HG03039 (cell line): ENCODE measurements around the gene TUBA3E.
A peak's percentile ranks its signal among the peaks of the same experiment; 100 is the strongest.
"Not testable (repeated sequence)": the region's sequence is repeated elsewhere in the genome, so short reads cannot be mapped to it uniquely, and the experiment has no call there.

Experiments used
- ATAC-seq: cut with Tn5 transposase; IDR thresholded peaks from one replicate; pipeline ENCODE4 v1.9.1; 2021; ENCODE audit warnings: mild to moderate bottlenecking, moderate library complexity; ENCODE audit not compliant: unreplicated experiment

Gene TUBA3E

DNA sequence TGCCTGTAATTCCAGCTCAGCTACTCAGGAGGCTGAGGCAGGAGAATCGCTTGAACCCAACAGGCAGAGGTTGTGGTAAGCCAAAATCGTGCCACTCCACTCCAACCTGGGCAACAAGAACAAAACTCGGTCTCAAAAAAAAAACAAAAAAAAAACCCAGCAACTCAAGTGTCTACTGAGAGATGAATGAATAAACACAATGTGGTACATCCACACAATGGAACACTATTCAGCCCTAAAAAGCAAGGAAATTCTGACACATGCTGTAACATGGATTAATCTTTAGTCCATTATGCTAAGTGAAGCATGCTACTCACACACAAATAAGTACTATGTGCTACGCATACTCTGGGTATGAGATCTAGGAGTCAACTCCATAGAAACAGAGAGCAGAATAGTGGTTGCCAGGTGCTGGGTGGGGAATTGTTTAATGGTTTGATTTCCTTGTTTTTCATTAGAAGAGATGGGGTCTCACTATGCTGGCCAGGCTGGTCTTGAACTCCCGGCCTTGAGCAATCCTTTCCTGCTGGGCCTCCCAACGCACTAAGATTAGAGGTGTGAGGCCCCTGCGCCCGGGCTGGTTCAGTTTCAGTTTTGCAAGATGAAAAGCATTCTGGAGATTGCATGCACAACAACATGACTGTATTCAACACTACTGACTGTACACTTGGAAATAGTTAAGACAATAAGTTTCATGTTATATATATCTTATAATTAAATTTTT lies 32.8 kb downstream of the TUBA3E start:
- ATAC-seq = no peak

GRCh38 chr2:130162968-130163367 lies 35.3 kb downstream of the TUBA3E start:
- no peak for ATAC-seq

DNA sequence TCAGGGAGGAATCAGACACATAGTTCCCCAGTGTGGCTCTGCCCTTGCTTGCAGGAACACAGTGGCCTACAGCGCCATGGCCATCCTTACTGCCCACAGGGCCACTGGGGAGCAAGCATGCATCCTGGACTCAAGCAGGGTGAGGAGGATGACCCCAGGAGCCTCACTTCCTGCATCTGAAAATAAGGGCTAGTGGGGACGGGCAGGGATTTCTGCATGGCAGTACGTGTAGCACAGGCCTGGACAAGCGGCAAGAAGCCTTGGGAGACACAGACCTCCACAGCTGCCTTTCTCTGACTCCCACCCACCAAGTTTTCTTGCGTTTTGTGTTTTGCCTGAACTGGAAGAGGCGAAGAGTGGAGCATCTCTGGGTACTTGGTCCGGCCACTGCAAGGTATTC lies 35.8 kb downstream of the TUBA3E start:
- not testable (repeated sequence) for ATAC-seq

DNA sequence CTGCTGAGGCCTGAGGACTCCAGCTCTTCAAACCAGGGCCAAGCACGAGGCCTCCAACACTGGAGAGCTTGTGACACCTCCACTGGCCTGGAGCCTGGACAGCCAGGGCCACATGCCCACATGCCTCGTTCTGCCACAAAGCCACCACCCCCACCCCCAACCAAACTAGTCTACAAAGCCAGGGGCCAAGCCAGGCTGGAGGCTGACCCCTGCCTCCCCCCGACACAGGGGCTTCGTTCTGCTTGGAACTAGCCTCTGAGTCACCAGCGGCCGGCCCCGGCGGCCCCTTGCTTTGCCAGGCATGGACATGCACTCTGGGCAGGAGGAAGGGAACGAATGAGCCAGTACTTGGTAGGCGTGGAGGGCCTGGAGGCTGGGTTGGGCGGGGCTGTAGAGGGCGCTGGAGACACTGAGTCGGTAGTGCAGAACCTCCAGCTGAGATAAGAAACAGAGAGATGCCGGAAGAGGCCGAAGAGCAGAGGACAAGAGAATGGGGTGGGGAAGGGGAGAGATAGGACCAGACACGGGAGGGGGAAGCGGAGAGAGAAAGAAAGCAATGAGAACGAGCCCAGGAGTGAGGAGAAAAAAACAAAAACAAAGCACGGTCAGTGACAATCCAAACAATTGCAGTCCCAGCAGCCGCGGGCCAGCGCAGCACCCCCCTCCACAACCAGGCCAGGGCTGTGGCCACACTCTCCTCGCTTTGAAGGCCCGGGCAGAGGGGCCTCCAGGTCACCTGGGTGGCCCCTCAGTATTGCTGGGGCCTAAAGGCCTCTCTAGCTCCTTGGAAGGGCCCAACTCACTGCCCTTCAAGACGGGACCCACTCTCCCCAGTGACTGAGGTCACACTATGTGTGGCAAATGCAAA lies 37.2 kb downstream of the TUBA3E start:
- ATAC-seq = not testable (repeated sequence)

- no peak for ATAC-seq
Observed at GRCh38 chr2:130160131-130160530, 38.1 kb downstream of the TUBA3E start.

DNA sequence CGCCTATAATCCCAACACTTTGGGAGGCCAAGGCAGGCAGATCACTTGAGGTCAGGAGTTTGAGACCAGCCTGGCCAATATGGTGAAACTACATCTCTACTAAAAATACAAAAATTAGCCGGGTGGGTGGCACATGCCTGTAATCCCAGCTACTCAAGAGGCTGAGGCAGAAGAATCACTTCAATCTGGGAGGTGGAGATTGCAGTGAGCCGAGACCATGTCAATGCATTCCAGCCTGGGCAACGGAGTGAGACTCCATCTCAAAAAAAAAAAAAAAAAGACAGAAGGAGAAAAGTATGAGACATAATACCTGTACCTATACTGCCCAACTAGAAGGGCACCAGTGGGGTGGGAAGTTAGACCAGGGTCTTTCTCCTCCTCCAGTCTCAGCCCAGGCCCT lies 38.9 kb downstream of the TUBA3E start:
- not testable (repeated sequence) for ATAC-seq

DNA sequence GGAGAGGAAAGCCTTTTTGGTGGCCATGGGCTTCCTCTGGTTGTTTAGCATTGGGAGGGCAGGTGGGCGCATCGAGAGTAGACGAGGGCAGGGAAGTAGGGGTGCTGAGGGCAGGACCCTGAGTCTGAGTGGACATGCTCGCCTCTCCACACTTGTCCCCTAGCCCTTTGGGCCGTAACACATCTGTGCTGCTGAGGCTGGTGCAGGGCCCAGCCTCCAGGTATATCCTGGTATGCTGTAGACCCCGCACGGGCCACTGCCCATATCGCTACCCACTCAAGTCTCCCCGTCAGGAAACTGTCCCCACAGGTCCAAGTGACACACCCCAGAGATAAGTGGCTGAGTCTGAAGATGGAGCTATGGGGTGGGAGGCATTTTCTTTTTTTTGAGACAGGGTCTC lies 39.6 kb downstream of the TUBA3E start:
- no peak for ATAC-seq

DNA sequence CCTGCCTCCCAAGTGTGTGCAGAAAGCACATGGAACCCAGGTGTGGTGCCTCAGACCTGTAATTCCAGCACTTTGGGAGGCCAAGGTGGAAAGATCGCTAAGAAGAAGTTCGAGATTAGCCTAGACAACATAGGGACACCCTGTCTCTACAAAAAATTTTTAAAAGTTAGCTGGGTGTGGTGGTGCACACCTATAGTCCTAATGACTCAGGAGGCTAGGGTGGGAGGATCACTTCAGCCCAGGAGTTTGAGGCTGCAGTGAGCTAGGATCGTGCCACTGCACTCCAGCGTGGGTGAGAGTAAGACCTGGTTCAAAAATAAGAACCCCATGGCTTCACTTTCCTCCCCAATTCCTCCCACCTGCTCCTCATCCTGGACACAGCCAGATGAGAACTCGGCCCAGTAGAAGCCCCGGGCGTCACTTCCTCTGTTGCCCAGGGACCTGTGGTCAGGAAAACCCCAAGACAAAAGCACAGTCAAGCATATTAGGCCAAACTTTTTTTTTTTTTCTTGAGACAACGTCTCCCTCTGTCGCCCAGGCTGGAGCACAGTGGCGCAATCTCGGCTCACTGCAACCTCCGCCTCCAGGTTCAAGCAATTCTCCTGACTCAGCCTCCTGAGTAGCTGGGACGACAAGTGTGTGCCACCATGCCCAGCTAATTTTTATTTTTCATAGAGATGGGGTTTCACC lies 40.3 kb downstream of the TUBA3E start:
- peak; percentile 74 for ATAC-seq

DNA sequence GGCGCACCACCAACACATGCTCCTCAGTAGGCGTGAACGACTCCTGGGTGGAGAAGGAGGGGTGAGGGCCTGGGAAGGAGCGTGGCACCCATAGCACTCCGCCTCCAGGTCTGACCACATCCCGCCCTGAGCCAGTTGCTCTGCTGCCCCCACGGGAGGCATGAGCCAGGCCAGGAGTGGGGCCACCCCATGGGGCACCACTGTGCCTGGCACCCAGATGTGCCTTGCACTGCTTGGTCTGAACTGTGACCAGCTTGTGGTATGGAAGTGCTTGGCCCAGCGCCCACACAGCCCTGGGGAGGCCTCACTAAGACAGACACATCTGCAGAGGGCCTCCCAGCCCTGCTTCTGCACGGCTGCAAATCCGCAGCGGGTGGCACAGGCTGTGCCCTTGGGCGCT lies 40.9 kb downstream of the TUBA3E start:
- ATAC-seq = not testable (repeated sequence)

- no peak for ATAC-seq
Observed at GRCh38 chr2:130156624-130157004, 41.6 kb downstream of the TUBA3E start.

GRCh38 chr2:130155956-130156623 lies 42.1 kb downstream of the TUBA3E start:
- not testable (repeated sequence) for ATAC-seq

GRCh38 chr2:130154773-130155765 lies 43.2 kb downstream of the TUBA3E start:
- ATAC-seq = no peak

- not testable (repeated sequence) for ATAC-seq
Observed at GRCh38 chr2:130154423-130154770, 43.8 kb downstream of the TUBA3E start.

DNA sequence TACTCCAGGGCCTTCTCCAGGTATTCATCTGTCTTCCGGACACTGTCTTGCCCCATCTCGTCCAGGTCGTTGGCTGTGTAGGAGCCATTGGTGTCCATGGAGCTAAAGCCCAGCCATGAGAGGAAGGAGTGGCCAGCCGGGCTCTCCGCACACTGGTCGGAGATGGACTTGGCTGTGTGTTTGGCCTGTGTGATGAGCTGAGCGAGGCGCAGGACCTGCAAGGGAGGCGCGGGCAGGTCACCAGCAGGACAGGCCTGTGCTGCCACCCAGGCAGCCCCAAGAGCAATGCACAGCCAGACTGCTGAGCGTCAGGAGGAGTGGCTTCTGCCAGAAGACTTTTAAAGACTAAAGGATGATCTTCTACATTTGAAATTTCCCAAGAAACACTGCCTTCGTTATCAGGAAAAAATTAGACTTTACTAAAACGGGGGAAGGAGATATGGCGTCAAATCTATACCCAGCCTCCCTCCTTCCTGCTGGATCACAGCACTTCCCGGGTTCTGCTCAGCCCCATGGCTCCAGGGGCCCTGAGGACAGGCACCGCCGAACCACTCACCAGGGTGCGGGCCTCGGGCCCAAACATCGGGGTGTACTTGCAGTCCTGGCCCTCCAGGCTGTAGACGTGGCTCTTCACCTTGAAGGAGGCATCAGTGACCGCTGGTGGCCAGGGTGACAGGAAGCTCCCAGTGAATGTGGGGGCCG lies 44.4 kb downstream of the TUBA3E start:
- ATAC-seq = not testable (repeated sequence)

DNA sequence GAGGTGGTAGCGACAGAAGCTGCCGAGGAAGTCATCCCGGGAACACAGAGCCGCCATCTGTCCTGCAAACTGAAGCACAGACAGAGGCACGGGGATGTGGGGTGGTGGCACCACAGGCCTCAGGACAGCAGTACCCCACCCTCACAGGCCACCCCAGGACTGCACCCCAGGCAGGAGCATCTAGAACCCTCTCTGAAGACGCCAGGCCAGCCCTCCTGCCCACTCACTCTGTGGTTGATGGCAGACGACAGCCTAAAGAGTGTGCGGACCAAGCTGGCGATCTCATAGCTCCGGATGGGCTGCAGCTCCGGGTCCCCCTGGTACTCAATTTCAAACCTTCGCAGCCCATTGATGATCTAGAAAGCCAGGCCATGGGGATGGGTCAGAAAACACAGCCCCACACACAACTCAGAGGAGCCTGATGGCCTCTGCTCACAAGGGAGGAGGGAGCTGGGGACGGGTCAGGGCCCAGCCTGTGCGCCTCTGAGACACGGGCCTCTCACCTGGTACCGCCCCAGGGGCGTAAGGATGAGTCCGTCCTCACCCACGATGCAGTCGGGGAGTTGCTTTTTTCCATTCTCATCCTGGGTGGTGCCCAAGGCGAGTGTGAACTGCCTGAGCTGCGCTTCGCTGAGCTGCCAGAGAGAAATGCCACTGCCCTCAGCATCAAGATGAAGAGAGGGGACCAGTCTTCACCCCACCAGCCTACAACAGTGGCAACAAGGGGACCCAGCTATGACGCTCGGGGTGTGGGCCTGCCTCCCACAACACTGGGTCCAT lies 45.2 kb downstream of the TUBA3E start:
- no peak for ATAC-seq

DNA sequence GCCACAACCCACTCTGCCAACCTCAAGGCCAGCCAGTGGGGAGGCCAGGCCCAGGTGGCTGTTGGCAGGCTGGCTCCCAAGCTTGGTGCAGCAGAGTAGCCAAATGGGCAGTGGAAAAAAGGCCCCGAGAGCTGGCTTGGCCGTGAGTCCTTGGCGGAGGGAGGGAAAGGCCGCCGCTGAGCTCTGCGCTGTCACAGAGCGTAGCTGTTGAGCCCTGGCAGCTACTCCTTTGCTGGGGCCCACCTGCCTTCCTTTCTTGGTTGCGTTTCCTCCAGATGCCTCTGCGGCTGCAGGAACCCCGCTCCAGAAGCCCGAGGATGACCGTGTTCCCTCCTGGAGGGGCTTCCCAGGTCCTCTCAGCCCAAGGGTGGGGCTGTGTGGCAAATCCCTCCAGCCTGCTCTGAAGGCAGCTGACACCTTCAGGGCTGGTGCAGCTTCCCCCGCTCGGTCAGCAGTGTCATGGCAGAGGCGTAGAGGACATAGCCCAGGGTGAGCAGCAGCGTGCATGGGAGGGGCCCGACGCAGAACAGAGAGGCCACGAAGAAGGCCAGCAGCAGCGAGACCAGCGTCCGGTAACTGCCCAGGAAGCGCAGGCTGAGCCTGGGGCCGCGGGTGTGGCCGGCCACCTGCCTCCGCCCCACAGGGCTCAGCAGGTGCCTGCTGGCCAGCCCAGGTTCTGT lies 46.0 kb downstream of the TUBA3E start:
- not testable (repeated sequence) for ATAC-seq

DNA sequence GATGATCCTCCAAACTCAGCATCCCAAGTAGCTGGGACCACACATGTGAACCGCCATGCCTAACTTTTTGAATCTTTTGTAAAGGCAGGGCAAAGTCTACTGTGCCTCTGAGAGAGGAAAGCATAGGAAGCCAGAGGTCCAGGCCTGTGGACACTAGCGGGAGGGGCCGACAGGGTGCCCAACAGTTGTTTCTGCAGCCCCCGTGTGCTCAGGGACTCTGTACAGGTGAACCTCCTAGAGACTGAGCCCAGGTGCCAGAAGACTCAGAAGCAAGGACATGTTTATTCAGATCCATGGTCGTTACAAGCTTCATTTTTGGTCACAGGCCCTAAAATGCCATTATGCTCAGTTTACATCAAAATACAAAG lies 47.1 kb downstream of the TUBA3E start:
- ATAC-seq = not testable (repeated sequence)
